AG09319 (cell line): ENCODE data around the gene THAP7.

Experiments used
- DNase-seq: peaks from one replicate; pipeline ENCODE4 v3.0.0-alpha.2; 2010; ENCODE audit warnings: low read depth; ENCODE audit errors: extremely low read depth
- TF ChIP-seq, protein P1 (sequence below): IDR thresholded peaks from 2 replicates; pipeline ENCODE4 v1.5.1; 2011; ENCODE audit warnings: low read depth, mild to moderate bottlenecking, inconsistent platforms, low read length, moderate library complexity

Gene THAP7

DNA sequence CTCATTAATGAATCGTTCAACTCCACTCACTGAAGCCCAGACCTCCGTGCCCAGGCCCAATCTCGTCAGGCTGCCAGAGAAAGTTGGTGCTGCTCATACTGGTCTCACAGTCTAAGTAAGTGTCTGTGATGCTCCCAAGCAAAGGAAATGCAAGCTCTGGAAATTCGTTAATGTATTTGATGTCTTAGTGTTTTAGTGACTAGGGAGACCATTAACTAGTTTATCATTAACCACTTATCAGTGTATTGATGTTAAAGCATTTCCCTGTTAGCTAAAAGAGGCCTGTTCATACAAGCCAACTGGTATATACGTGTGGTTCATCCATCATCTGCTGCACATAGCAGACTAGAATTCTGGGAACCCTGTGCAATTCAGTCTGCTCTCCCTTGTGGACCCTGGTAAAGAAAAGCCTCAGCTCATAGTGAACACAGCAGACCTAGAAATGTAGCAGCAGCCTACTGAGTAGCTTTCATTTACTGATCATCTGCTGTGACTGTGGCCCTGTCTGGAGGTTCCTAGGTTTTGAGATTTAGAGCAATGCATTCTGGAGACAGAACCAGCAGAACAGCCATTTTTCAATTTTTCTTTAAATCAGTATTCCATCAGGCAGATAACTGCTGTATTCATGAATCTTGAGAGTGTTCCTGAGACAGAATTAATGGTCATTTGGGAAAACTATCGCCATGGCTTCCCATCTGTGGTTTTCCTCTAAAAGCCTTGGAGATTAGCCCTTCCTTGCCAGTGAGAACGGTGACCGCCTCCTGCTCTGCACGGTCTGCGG lies 50.6 kb downstream of the THAP7 start:
- no peak for DNase-seq
- TF ChIP-seq, protein P1, sequence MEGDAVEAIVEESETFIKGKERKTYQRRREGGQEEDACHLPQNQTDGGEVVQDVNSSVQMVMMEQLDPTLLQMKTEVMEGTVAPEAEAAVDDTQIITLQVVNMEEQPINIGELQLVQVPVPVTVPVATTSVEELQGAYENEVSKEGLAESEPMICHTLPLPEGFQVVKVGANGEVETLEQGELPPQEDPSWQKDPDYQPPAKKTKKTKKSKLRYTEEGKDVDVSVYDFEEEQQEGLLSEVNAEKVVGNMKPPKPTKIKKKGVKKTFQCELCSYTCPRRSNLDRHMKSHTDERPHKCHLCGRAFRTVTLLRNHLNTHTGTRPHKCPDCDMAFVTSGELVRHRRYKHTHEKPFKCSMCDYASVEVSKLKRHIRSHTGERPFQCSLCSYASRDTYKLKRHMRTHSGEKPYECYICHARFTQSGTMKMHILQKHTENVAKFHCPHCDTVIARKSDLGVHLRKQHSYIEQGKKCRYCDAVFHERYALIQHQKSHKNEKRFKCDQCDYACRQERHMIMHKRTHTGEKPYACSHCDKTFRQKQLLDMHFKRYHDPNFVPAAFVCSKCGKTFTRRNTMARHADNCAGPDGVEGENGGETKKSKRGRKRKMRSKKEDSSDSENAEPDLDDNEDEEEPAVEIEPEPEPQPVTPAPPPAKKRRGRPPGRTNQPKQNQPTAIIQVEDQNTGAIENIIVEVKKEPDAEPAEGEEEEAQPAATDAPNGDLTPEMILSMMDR, result no peak

DNA sequence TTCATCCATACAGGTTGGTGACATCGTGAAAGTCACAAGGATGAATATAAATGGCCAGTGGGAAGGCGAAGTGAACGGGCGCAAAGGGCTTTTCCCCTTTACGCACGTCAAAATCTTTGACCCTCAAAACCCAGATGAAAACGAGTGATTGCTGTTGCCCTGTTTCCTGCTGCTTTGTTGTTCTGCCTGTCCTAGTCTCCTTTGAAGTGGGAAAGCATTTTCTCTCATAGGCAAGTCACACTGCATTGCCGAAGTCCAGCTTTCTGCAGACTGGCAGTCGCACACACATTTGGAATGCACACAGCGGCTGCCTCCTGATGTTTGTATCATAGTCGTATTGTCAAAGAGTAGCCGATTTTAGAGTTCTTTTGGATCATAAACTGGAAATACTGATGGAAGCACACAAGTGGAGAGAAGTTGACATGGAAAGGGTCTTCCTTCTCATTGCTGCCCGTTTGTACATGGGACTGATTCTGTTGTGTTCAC lies 52.2 kb downstream of the THAP7 start:
- no peak for DNase-seq
- TF ChIP-seq, protein P1, result no peak
